Astrocyte (in vitro differentiated cells and primary cell): Measurements from ENCODE around the gene SMAP1. TPM values are rescaled to one million over a fixed set of nuclear protein-coding genes. Genes with fewer than 3 reads are reported as not detected.
"Not testable (repeated sequence)": the region's sequence is repeated elsewhere in the genome, so short reads cannot be mapped to it uniquely, and the experiment has no call there.

Experiments used
- DNase-seq: peaks from one replicate; pipeline ENCODE4 v3.0.0-alpha.2; 2010; ENCODE audit warnings: low read depth
- FAIRE-seq: peaks from 2 replicates; lab custom pipeline; 2011; peaks lifted over from hg19 to GRCh38; lab: Jason Lieb, UNC
- H2AFZ ChIP-seq: 2 replicates; pipeline ENCODE4 v1.6.0; 2012; ENCODE audit warnings: low read depth, low read length, inconsistent platforms
- H3K27ac ChIP-seq: 2 replicates; pipeline ENCODE4 v1.5.1; 2011; ENCODE audit warnings: low read depth, low read length, inconsistent platforms
- H3K27me3 ChIP-seq: 2 replicates; pipeline ENCODE4 v1.6.0; 2011; ENCODE audit warnings: low read length, inconsistent platforms; ENCODE audit not compliant: insufficient read depth
- H3K36me3 ChIP-seq: 2 replicates; pipeline ENCODE4 v1.5.1; 2011; ENCODE audit warnings: low read length, inconsistent platforms; ENCODE audit not compliant: insufficient read depth
- H3K4me1 ChIP-seq: 2 replicates; pipeline ENCODE4 v1.5.1; 2011; ENCODE audit warnings: low read length, inconsistent platforms; ENCODE audit not compliant: insufficient read depth
- H3K4me2 ChIP-seq: 2 replicates; pipeline ENCODE4 v1.6.0; 2012; ENCODE audit warnings: low read length, inconsistent platforms
- H3K4me3 ChIP-seq: 2 replicates; pipeline ENCODE4 v1.5.1; 2011; ENCODE audit warnings: low read depth, mild to moderate bottlenecking, low read length, inconsistent platforms; ENCODE audit not compliant: insufficient read depth
- H3K79me2 ChIP-seq: 2 replicates; pipeline ENCODE4 v1.6.0; 2012; ENCODE audit warnings: mild to moderate bottlenecking, low read length, inconsistent platforms; ENCODE audit not compliant: insufficient read depth
- H3K9ac ChIP-seq: 2 replicates; pipeline ENCODE4 v1.6.0; 2012; ENCODE audit warnings: mild to moderate bottlenecking, low read length, inconsistent platforms
- H3K9me3 ChIP-seq: 2 replicates; pipeline ENCODE4 v1.5.1; 2012; ENCODE audit warnings: low read depth, mild to moderate bottlenecking, low read length, inconsistent platforms; ENCODE audit not compliant: insufficient read depth
- H4K20me1 ChIP-seq: 2 replicates; pipeline ENCODE4 v1.6.0; 2012; ENCODE audit warnings: low read length, inconsistent platforms; ENCODE audit not compliant: insufficient read depth
- H3K27ac Mint-ChIP-seq: one replicate; pipeline ENCODE4 v1.8.0; 2021; ENCODE audit warnings: mild to moderate bottlenecking, mixed read lengths; ENCODE audit not compliant: unreplicated experiment
- H3K27me3 Mint-ChIP-seq: one replicate; pipeline ENCODE4 v1.8.0; 2021; ENCODE audit warnings: low read depth, mixed read lengths; ENCODE audit not compliant: unreplicated experiment
- H3K36me3 Mint-ChIP-seq: one replicate; pipeline ENCODE4 v1.8.0; 2021; ENCODE audit warnings: low read depth, mixed read lengths; ENCODE audit not compliant: unreplicated experiment
- H3K4me1 Mint-ChIP-seq: one replicate; pipeline ENCODE4 v1.8.0; 2021; ENCODE audit warnings: low read depth, mixed read lengths; ENCODE audit not compliant: unreplicated experiment
- H3K4me3 Mint-ChIP-seq: one replicate; pipeline ENCODE4 v1.8.0; 2021; ENCODE audit warnings: mild to moderate bottlenecking, moderate library complexity, mixed read lengths; ENCODE audit not compliant: unreplicated experiment
- H3K9me3 Mint-ChIP-seq: one replicate; pipeline ENCODE4 v1.8.0; 2021; ENCODE audit warnings: mild to moderate bottlenecking, mixed read lengths; ENCODE audit not compliant: unreplicated experiment
- EZH2 ChIP-seq: IDR thresholded peaks from 2 replicates; pipeline ENCODE4 v1.6.1; 2012; ENCODE audit warnings: mild to moderate bottlenecking, low read length, inconsistent platforms; ENCODE audit not compliant: insufficient read depth
- total RNA-seq: library from RNA; stranded (reverse); gene quantifications from 2 replicates; pipeline ENCODE4 v1.2.1, GENCODE V29; 2021
- TF ChIP-seq, protein P1 (sequence below): IDR thresholded peaks from 2 replicates; pipeline ENCODE4 v1.5.1; 2011; ENCODE audit warnings: low read depth, mild to moderate bottlenecking, inconsistent platforms, low read length, moderate library complexity; ENCODE audit not compliant: insufficient read depth

Gene SMAP1
- total RNA-seq, 1 donor from 2014 or later, result 27.3 TPM

GRCh38 chr6:70764706-70765105, 97.0 kb downstream of the SMAP1 start:
- Histone ChIP-seq H3K4me2 (no peak overlapping the region), H3K4me1 (no peaks in the 10 kb centered on the region), H3K79me2 (no peaks in the 10 kb centered on the region), H3K27me3 (no peaks in the 10 kb centered on the region), H4K20me1 (no peaks in the 10 kb centered on the region), H3K9ac (no peak overlapping the region), H3K27ac (no peak overlapping the region), H3K4me3 (no peak overlapping the region), H2AFZ (no peak overlapping the region), H3K9me3 (no peaks in the 10 kb centered on the region), H3K36me3 (no peaks in the 10 kb centered on the region)
- peaks cover 5% of the 10 kb centered on the region for H3K9me3 Mint-ChIP-seq
- no peak overlapping the region for H3K27ac Mint-ChIP-seq
- FAIRE-seq, result no peak
- TF ChIP-seq, protein P1, sequence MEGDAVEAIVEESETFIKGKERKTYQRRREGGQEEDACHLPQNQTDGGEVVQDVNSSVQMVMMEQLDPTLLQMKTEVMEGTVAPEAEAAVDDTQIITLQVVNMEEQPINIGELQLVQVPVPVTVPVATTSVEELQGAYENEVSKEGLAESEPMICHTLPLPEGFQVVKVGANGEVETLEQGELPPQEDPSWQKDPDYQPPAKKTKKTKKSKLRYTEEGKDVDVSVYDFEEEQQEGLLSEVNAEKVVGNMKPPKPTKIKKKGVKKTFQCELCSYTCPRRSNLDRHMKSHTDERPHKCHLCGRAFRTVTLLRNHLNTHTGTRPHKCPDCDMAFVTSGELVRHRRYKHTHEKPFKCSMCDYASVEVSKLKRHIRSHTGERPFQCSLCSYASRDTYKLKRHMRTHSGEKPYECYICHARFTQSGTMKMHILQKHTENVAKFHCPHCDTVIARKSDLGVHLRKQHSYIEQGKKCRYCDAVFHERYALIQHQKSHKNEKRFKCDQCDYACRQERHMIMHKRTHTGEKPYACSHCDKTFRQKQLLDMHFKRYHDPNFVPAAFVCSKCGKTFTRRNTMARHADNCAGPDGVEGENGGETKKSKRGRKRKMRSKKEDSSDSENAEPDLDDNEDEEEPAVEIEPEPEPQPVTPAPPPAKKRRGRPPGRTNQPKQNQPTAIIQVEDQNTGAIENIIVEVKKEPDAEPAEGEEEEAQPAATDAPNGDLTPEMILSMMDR, result no peak
- no peak for TF ChIP-seq EZH2
- H3K36me3 Mint-ChIP-seq, result peaks cover 7% of the 10 kb centered on the region
- H3K4me1 Mint-ChIP-seq, result peaks cover 6% of the 10 kb centered on the region
- H3K4me3 Mint-ChIP-seq, result no peak overlapping the region
- no peak for DNase-seq
- H3K27me3 Mint-ChIP-seq, result no peaks in the 10 kb centered on the region

GRCh38 chr6:70771351-70771750, 103.7 kb downstream of the SMAP1 start:
- not testable (repeated sequence) for H3K4me3 Mint-ChIP-seq, H3K4me3 ChIP-seq

DNA sequence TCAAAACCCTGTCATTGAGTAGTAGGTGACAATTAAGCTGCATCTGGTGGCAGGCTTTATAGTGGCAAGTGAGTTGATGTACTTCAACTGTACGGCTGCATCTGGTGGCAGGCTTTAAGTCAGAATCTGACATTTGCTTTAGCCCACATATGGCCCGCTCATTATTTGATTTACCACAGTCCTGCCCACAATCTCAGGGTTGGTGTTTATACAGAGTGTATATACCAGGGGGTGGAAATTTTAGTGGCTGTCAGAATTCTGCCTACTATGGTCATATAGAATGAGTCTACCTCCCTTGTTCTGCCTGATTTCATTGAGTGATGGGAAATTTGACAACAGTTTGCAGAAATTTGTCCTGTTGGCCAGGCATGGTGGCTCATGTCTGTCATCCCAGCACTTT, 112.3 kb downstream of the SMAP1 start:
- no peak for DNase-seq
- Histone ChIP-seq H3K9ac (no peak overlapping the region), H3K27me3 (no peaks in the 10 kb centered on the region), H3K9me3 (peaks cover 5% of the 10 kb centered on the region), H2AFZ (no peak overlapping the region), H3K4me3 (no peak overlapping the region), H3K4me2 (no peak overlapping the region), H4K20me1 (no peaks in the 10 kb centered on the region), H3K4me1 (no peaks in the 10 kb centered on the region), H3K27ac (no peak overlapping the region), H3K79me2 (no peaks in the 10 kb centered on the region), H3K36me3 (no peaks in the 10 kb centered on the region)
- no peak overlapping the region for H3K4me3 Mint-ChIP-seq
- no peak for FAIRE-seq
- no peak for TF ChIP-seq EZH2
- TF ChIP-seq, protein P1, result no peak
- H3K27ac Mint-ChIP-seq, result no peak overlapping the region
- H3K36me3 Mint-ChIP-seq, result peaks cover 41% of the 10 kb centered on the region
- no peaks in the 10 kb centered on the region for H3K4me1 Mint-ChIP-seq
- peaks cover 17% of the 10 kb centered on the region for H3K9me3 Mint-ChIP-seq
- H3K27me3 Mint-ChIP-seq, result no peaks in the 10 kb centered on the region

More at GRCh38 chr6:70771351-70771750, 103.7 kb downstream of the SMAP1 start:
- not testable (repeated sequence) for H3K9me3 Mint-ChIP-seq, H3K4me1 ChIP-seq, H3K4me1 Mint-ChIP-seq, H3K27ac Mint-ChIP-seq, H3K36me3 ChIP-seq, H3K27ac ChIP-seq, H3K9me3 ChIP-seq, H2AFZ ChIP-seq, H3K9ac ChIP-seq, FAIRE-seq, H3K79me2 ChIP-seq, H3K4me2 ChIP-seq, H4K20me1 ChIP-seq, DNase-seq, H3K27me3 Mint-ChIP-seq, H3K27me3 ChIP-seq
- peaks cover 14% of the 10 kb centered on the region for H3K36me3 Mint-ChIP-seq
